Ishikawa (cell line): Measurements from ENCODE around the gene CDHR3.

Experiments
- EGR1 ChIP-seq: IDR thresholded peaks from 2 replicates; pipeline ENCODE4 v1.6.1; 2012
- EP300 ChIP-seq: IDR thresholded peaks from 2 replicates; pipeline ENCODE4 v1.6.1; 2012; ENCODE audit warnings: borderline replicate concordance
- FOXM1 ChIP-seq: IDR thresholded peaks from 2 replicates; pipeline ENCODE4 v1.6.1; 2012; ENCODE audit warnings: low read depth, borderline replicate concordance
- RAD21 ChIP-seq: IDR thresholded peaks from 2 replicates; pipeline ENCODE4 v1.6.1; 2012; ENCODE audit warnings: low read depth
- REST ChIP-seq: IDR thresholded peaks from 2 replicates; pipeline ENCODE4 v1.6.1; 2012; ENCODE audit warnings: low read depth, mild to moderate bottlenecking
- TCF12 ChIP-seq: IDR thresholded peaks from 2 replicates; pipeline ENCODE4 v1.6.1; 2012; ENCODE audit warnings: low read depth

GRCh38 chr7:106003525-106004064 lies 40.5 kb downstream of the CDHR3 start:
- TF ChIP-seq REST (no peak), TCF12 (no peak), EGR1 (no peak), EP300 (no peak), FOXM1 (no peak), RAD21 (no peak)
